CD4-positive, CD25-positive, alpha-beta regulatory T cell (primary cell): ENCODE results near the gene MYL6B. TPM values are rescaled to one million over a fixed set of nuclear protein-coding genes. Genes with fewer than 3 reads are reported as not detected.
A peak's percentile ranks its signal among the peaks of the same experiment; 100 is the strongest.

Experiments
- ATAC-seq, 2 donors: fragments of 150-1000 bp; cut with Tn5 transposase; one replicate each; pipeline ENCODE4 v1.10.0; 2021; ENCODE audit warnings: low read depth in 2 of 2, moderate number of reproducible peaks in 2 of 2, moderate library complexity in 1 of 2
- DNase-seq, 3 donors: peaks; one replicate each; pipeline versions ENCODE4 v3.0.0 to v3.0.0-alpha.2; 2012 to 2022; ENCODE audit warnings: mixed read lengths in 1 of 3
- H3K27ac ChIP-seq: one replicate; pipeline ENCODE4 v1.7.0; 2013; ENCODE audit warnings: mild to moderate bottlenecking, low read length; ENCODE audit not compliant: insufficient read depth, poor library complexity, severe bottlenecking
- H3K27me3 ChIP-seq: one replicate; pipeline ENCODE4 v1.7.0; 2013; ENCODE audit warnings: low read length; ENCODE audit not compliant: control insufficient read depth, insufficient read depth
- H3K36me3 ChIP-seq: one replicate; pipeline ENCODE4 v1.7.0; 2013; ENCODE audit warnings: mild to moderate bottlenecking, low read length, moderate library complexity; ENCODE audit not compliant: control insufficient read depth, insufficient read depth
- H3K4me1 ChIP-seq: 2 replicates; pipeline ENCODE4 v1.7.0; 2013; ENCODE audit warnings: mild to moderate bottlenecking, low read length; ENCODE audit not compliant: insufficient read depth, control insufficient read depth, poor library complexity, severe bottlenecking
- H3K4me3 ChIP-seq: one replicate; pipeline ENCODE4 v1.7.0; 2013; ENCODE audit warnings: low read depth, mild to moderate bottlenecking, low read length, moderate library complexity
- H3K9me3 ChIP-seq, 2 experiments: 1 replicate in 1 of 2; 2 replicates in 1 of 2; pipeline ENCODE4 v1.7.0; 2013; ENCODE audit warnings: low read length in 2 of 2, mild to moderate bottlenecking in 1 of 2, moderate library complexity in 1 of 2; ENCODE audit not compliant: control insufficient read depth in 2 of 2
- H3K27ac Mint-ChIP-seq, 3 donors: one replicate each; pipeline ENCODE4 v1.8.0; 2020 to 2022; ENCODE audit warnings: mild to moderate bottlenecking in 3 of 3, mixed read lengths in 3 of 3, moderate library complexity in 2 of 3
- H3K27me3 Mint-ChIP-seq: one replicate; pipeline ENCODE4 v1.8.0; 2022; ENCODE audit warnings: mild to moderate bottlenecking, mixed read lengths
- H3K36me3 Mint-ChIP-seq: one replicate; pipeline ENCODE4 v1.8.0; 2020; ENCODE audit warnings: mixed read lengths
- H3K4me1 Mint-ChIP-seq, 4 donors: one replicate each; pipeline ENCODE4 v1.8.0; 2020 to 2022; ENCODE audit warnings: mixed read lengths in 4 of 4, mild to moderate bottlenecking in 1 of 4
- H3K4me3 Mint-ChIP-seq, 4 donors: one replicate each; pipeline ENCODE4 v1.8.0; 2020 to 2022; ENCODE audit warnings: mild to moderate bottlenecking in 4 of 4, mixed read lengths in 4 of 4, moderate library complexity in 3 of 4
- H3K9me3 Mint-ChIP-seq, 7 donors: one replicate each; pipeline ENCODE4 v1.8.0; 2020 to 2022; ENCODE audit warnings: mixed read lengths in 7 of 7, mild to moderate bottlenecking in 3 of 7, moderate library complexity in 2 of 7
- polyA plus RNA-seq, 4 donors: library from polyadenylated mRNA; unstranded; fragments of 300-500 nt; fragmentation: Illumina TruSeq; gene quantifications; one replicate each; pipeline ENCODE4 v1.2.3, GENCODE V29; 2021
- total RNA-seq: library from RNA; stranded (reverse); gene quantifications from one replicate; pipeline ENCODE4 v1.2.3, GENCODE V29; 2022

MYL6B gene
- total RNA-seq (8.8 TPM), polyA plus RNA-seq (10 to 100 TPM in 3 of 4 donors, 1 to 10 TPM in 1; 9.9 to 18.4 (median 11.3) TPM)

GRCh38 chr12:56152132-56152755, at the start of gene MYL6B:
Gene MYL6B, plus strand, starts transcription at chr12:56152587. Its CDS starts 1,332 bp downstream, at chr12:56153919.
- H3K4me1 ChIP-seq = peaks cover 30% of the 10 kb centered on the region
- no peaks in the 10 kb centered on the region for H3K9me3 ChIP-seq
- no peaks in the 10 kb centered on the region for H3K36me3 ChIP-seq
- Mint-ChIP-seq H3K27ac (peak within 1 kb of the TSS; percentile 97 to 100 (median 99)), H3K4me1 (peaks cover 11 to 46% (median 19%) of the 10 kb centered on the region in 4 donors), H3K9me3 (no peaks in the 10 kb centered on the region), H3K4me3 (peak within 1 kb of the TSS; percentile 93 to 96 (median 94)), H3K27me3 (peaks cover 4% of the 10 kb centered on the region), H3K36me3 (no peaks in the 10 kb centered on the region)
- ATAC-seq (peak; percentile 94), DNase-seq (peak; percentile 89 to 97 (median 90))
- no peaks in the 10 kb centered on the region for H3K27me3 ChIP-seq
- H3K4me3 ChIP-seq = peak within 1 kb of the TSS; percentile 83
- H3K27ac ChIP-seq = peak within 1 kb of the TSS; percentile 96

- Mint-ChIP-seq H3K4me1 (peaks cover 11 to 67% (median 48%) of the 10 kb centered on the region in 4 donors), H3K9me3 (no peaks in the 10 kb centered on the region), H3K36me3 (peaks cover 4% of the 10 kb centered on the region), H3K27ac (peak overlapping the region; percentile 95 to 100 (median 99)), H3K4me3 (peak overlapping the region; percentile 91 to 99 (median 96)), H3K27me3 (no peaks in the 10 kb centered on the region)
- Histone ChIP-seq H3K4me3 (peak overlapping the region; percentile 76), H3K9me3 (no peaks in the 10 kb centered on the region), H3K27me3 (no peaks in the 10 kb centered on the region), H3K36me3 (peaks cover 11% of the 10 kb centered on the region), H3K4me1 (peaks cover 49% of the 10 kb centered on the region), H3K27ac (peak overlapping the region; percentile 89)
- ATAC-seq (no peak), DNase-seq (no peak)
These were observed 49.7 kb upstream of the MYL6B start for GRCh38 chr12:56102683-56103065.

- no peaks in the 10 kb centered on the region for H3K9me3 ChIP-seq
- ATAC-seq = no peak
- Mint-ChIP-seq H3K4me3 (peak overlapping the region; percentile 91 to 99 (median 96)), H3K4me1 (peaks cover 11 to 67% (median 48%) of the 10 kb centered on the region in 4 donors), H3K27ac (peak overlapping the region; percentile 95 to 100 (median 99)), H3K36me3 (peaks cover 8% of the 10 kb centered on the region), H3K27me3 (no peaks in the 10 kb centered on the region), H3K9me3 (no peaks in the 10 kb centered on the region)
- H3K36me3 ChIP-seq = peaks cover 16% of the 10 kb centered on the region
- H3K4me1 ChIP-seq = peaks cover 49% of the 10 kb centered on the region
- peak overlapping the region; percentile 89 for H3K27ac ChIP-seq
- no peaks in the 10 kb centered on the region for H3K27me3 ChIP-seq
- H3K4me3 ChIP-seq = peak overlapping the region; percentile 76
- DNase-seq = peak in 2 of 3 donors; percentile 62 to 87
These were observed 49.2 kb upstream of the MYL6B start for GRCh38 chr12:56103066-56103711.

GRCh38 chr12:56103823-56104108, 48.6 kb upstream of the MYL6B start:
- Mint-ChIP-seq H3K27me3 (no peaks in the 10 kb centered on the region), H3K4me1 (peaks cover 11 to 67% (median 48%) of the 10 kb centered on the region in 4 donors), H3K27ac (peak overlapping the region; percentile 95 to 100 (median 99)), H3K36me3 (peaks cover 11% of the 10 kb centered on the region), H3K9me3 (no peaks in the 10 kb centered on the region), H3K4me3 (peak overlapping the region; percentile 91 to 99 (median 96))
- peak overlapping the region; percentile 89 for H3K27ac ChIP-seq
- DNase-seq = no peak
- no peaks in the 10 kb centered on the region for H3K27me3 ChIP-seq
- peaks cover 49% of the 10 kb centered on the region for H3K4me1 ChIP-seq
- H3K4me3 ChIP-seq = peak overlapping the region; percentile 76
- peaks cover 21% of the 10 kb centered on the region for H3K36me3 ChIP-seq
- no peak for ATAC-seq
- H3K9me3 ChIP-seq = no peaks in the 10 kb centered on the region

- Mint-ChIP-seq H3K4me1 (peaks cover 11 to 67% (median 48%) of the 10 kb centered on the region in 4 donors), H3K9me3 (no peaks in the 10 kb centered on the region), H3K27ac (peak within 1 kb of the TSS; percentile 95 to 100 (median 99)), H3K36me3 (peaks cover 11% of the 10 kb centered on the region), H3K4me3 (peak within 1 kb of the TSS; percentile 91 to 99 (median 96)), H3K27me3 (no peaks in the 10 kb centered on the region)
- peak within 1 kb of the TSS; percentile 89 for H3K27ac ChIP-seq
- peaks cover 49% of the 10 kb centered on the region for H3K4me1 ChIP-seq
- H3K4me3 ChIP-seq = peak within 1 kb of the TSS; percentile 76
- ATAC-seq (peak; percentile 91 to 94), DNase-seq (peak; percentile 93 to 100 (median 94))
- no peaks in the 10 kb centered on the region for H3K27me3 ChIP-seq
- H3K9me3 ChIP-seq = no peaks in the 10 kb centered on the region
- H3K36me3 ChIP-seq = peaks cover 25% of the 10 kb centered on the region
These were observed 48.1 kb upstream of the MYL6B start, which contains the start of gene PA2G4 for GRCh38 chr12:56104109-56104814. Gene PA2G4, plus strand, starts transcription at chr12:56104559. Its CDS starts 179 bp downstream, at chr12:56104738.

- Mint-ChIP-seq H3K27ac (peak overlapping the region; percentile 95 to 100 (median 99)), H3K9me3 (no peaks in the 10 kb centered on the region), H3K27me3 (no peaks in the 10 kb centered on the region), H3K36me3 (peaks cover 13% of the 10 kb centered on the region), H3K4me3 (peak overlapping the region; percentile 91 to 99 (median 96)), H3K4me1 (peaks cover 11 to 63% (median 47%) of the 10 kb centered on the region in 4 donors)
- H3K27me3 ChIP-seq = no peaks in the 10 kb centered on the region
- H3K4me1 ChIP-seq = peaks cover 49% of the 10 kb centered on the region
- H3K9me3 ChIP-seq = no peaks in the 10 kb centered on the region
- H3K4me3 ChIP-seq = peak overlapping the region; percentile 76
- DNase-seq = peak in 2 of 3 donors; percentile 17 to 44
- no peak for ATAC-seq
- H3K36me3 ChIP-seq = peaks cover 31% of the 10 kb centered on the region
- peak overlapping the region; percentile 89 for H3K27ac ChIP-seq
These were observed 47.4 kb upstream of the MYL6B start for GRCh38 chr12:56104815-56105608.

GRCh38 chr12:56105609-56105902, 46.8 kb upstream of the MYL6B start:
- peaks cover 49% of the 10 kb centered on the region for H3K4me1 ChIP-seq
- H3K4me3 ChIP-seq = peak overlapping the region; percentile 76
- Mint-ChIP-seq H3K36me3 (peaks cover 18% of the 10 kb centered on the region), H3K4me3 (peak overlapping the region; percentile 91 to 99 (median 96)), H3K9me3 (no peaks in the 10 kb centered on the region), H3K4me1 (peaks cover 11 to 60% (median 47%) of the 10 kb centered on the region in 4 donors), H3K27ac (peak overlapping the region; percentile 89 to 99 (median 95)), H3K27me3 (no peaks in the 10 kb centered on the region)
- ATAC-seq (no peak), DNase-seq (no peak)
- peaks cover 36% of the 10 kb centered on the region for H3K36me3 ChIP-seq
- H3K27me3 ChIP-seq = no peaks in the 10 kb centered on the region
- H3K27ac ChIP-seq = peak overlapping the region; percentile 89
- no peaks in the 10 kb centered on the region for H3K9me3 ChIP-seq
